ENCODE data around the gene MRPL28.
"Not testable (repeated sequence)": the region's sequence is repeated elsewhere in the genome, so short reads cannot be mapped to it uniquely, and the experiment has no call there.

MRPL28 gene

GRCh38 chr16:337437-337836 lies 32.9 kb downstream of the MRPL28 start:
- no peak for DNase-seq

- no peak for DNase-seq
These were observed 34.1 kb downstream of the MRPL28 start for GRCh38 chr16:336269-336668.

GRCh38 chr16:334861-335632 lies 35.3 kb downstream of the MRPL28 start:
- not testable (repeated sequence) for DNase-seq

- not testable (repeated sequence) for DNase-seq
These were observed 36.0 kb downstream of the MRPL28 start for GRCh38 chr16:334164-334832.

GRCh38 chr16:333406-334094 lies 36.8 kb downstream of the MRPL28 start:
- no peak for DNase-seq

GRCh38 chr16:331181-331814 lies 39.0 kb downstream of the MRPL28 start:
- DNase-seq: not testable (repeated sequence)

GRCh38 chr16:330741-331140 lies 39.6 kb downstream of the MRPL28 start:
- DNase-seq: no peak

- no peak for DNase-seq
These were observed 44.8 kb downstream of the MRPL28 start for GRCh38 chr16:325375-326145.

GRCh38 chr16:324451-325334 lies 45.6 kb downstream of the MRPL28 start:
- DNase-seq: peak; percentile 31 to 44

- no peak for DNase-seq
These were observed 46.2 kb downstream of the MRPL28 start for GRCh38 chr16:324201-324450.

GRCh38 chr16:322476-323143 lies 47.7 kb downstream of the MRPL28 start:
- DNase-seq: no peak

GRCh38 chr16:321532-321931 lies 48.8 kb downstream of the MRPL28 start:
- no peak for DNase-seq

GRCh38 chr16:320206-320605 lies 50.1 kb downstream of the MRPL28 start:
- no peak for DNase-seq

- DNase-seq: no peak
These were observed 51.7 kb downstream of the MRPL28 start for GRCh38 chr16:318628-319027.

- DNase-seq: no peak
These were observed 52.8 kb downstream of the MRPL28 start for GRCh38 chr16:317583-317982.
